OCI-LY1 (cell line): Measurements from ENCODE around the gene ASMTL.

Experiments used
- EZH2 ChIP-seq: fragments of 200-600 bp; sonication (generic), shearing (Covaris generic); IDR thresholded peaks from 2 replicates; pipeline ENCODE4 v1.8.0; 2017; ENCODE audit warnings: borderline replicate concordance, mixed run types, mild to moderate bottlenecking, antibody characterized with exemption, low read length, moderate library complexity, mixed read lengths
- TF ChIP-seq, protein P1 (sequence below): fragments of 200-600 bp; sonication (generic), shearing (Covaris generic); IDR thresholded peaks from 2 replicates; pipeline ENCODE4 v1.5.1; 2017; ENCODE audit warnings: mild to moderate bottlenecking, antibody characterized with exemption, low read length, moderate library complexity, mixed read lengths

DNA sequence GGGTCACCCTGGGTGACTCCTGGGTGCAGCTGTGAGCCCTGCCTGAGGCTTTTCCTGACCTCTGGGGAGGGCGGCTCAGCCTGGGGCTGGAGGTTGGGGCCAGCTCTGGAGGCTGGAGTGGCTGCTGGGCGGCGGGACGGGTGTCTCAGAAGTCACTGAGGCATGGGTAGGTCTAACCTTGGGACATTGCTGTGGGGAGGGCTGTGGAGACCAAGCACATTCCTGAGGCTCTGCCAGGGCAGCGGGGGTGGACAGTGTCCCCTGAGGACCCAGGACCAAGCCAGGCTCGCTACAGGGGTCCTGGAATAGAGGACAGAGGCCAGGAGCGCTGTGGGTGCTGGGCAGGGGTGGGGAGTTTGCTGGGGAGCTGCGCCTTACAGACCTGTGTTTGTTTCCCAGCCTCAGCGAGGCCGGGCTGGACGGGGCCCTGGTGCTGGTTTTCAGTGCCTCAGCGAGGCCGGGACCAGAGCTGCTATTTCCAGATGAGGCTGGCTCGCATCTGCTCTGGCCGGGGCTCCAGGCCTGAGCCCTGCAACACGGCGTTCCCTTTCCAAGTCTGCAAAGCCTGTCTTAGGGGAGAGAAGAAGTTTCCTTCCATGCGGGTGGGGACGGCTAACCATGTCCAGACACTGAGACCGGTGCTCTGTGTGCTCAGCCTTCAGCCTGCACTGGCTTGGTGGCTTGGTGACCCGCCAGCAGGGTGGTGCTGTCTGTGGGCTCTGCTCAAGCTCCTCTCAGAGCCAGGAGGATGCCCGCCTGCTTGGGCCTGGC, 57.8 kb downstream of the ASMTL start:
- TF ChIP-seq, protein P1, sequence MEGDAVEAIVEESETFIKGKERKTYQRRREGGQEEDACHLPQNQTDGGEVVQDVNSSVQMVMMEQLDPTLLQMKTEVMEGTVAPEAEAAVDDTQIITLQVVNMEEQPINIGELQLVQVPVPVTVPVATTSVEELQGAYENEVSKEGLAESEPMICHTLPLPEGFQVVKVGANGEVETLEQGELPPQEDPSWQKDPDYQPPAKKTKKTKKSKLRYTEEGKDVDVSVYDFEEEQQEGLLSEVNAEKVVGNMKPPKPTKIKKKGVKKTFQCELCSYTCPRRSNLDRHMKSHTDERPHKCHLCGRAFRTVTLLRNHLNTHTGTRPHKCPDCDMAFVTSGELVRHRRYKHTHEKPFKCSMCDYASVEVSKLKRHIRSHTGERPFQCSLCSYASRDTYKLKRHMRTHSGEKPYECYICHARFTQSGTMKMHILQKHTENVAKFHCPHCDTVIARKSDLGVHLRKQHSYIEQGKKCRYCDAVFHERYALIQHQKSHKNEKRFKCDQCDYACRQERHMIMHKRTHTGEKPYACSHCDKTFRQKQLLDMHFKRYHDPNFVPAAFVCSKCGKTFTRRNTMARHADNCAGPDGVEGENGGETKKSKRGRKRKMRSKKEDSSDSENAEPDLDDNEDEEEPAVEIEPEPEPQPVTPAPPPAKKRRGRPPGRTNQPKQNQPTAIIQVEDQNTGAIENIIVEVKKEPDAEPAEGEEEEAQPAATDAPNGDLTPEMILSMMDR = no peak
- TF ChIP-seq EZH2 = no peak
